ENCODE measurements around the gene KRT5. TPM values are rescaled to one million over a fixed set of nuclear protein-coding genes. Genes with fewer than 3 reads are reported as not detected.

The KRT5 gene
- polyA plus RNA-seq, 1 experiment, result not detected

DNA sequence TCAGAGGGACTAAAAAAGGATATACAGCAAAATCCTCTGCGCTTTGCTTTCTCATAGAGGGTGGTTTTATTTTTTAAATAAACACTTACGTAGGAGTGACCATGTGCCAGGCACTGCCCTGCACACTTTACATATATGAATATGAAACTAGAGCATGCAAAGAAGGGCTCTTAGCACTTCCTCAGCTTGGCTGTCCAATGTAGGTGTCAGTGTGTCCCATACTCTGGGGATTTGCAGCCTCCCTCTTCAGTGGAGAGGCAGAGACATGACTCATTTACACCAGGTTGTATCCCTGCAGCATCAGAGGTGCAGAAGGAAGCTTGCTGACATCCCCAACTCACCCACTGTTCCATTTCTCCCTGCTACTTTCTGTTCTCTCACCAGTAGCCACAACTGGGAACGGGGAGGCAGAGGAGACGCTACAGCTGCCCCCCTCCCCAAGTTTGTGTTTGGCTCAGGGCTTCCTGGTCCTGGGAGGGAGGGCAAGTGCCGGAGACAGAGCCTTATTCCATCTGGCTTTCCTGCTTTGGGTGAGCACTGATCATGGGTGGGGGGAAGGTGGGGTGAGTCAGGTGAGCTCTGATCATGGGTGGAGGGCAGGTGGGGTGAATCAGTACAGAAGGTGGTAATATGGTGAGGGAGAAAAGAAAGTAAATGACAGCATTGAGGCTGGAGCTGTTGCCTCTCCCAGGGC, 4.9 kb upstream of the KRT5 start:
- H3K27ac ChIP-seq (ENCODE audit: low read depth, low read length), result no peak overlapping the region
- ChIA-PET CTCF (no interaction called here), POLR2A (no interaction called here)
- no peak overlapping the region for H3K4me3 ChIP-seq (ENCODE audit: low read depth, low read length)
- H3K9me3 ChIP-seq (ENCODE audit: control insufficient read depth, insufficient read depth, low read length), result no peaks in the 10 kb centered on the region; the same call in 1 of the 2 replicates
- DNase-seq (ENCODE audit: low read depth, low spot score), result no peak
- TF ChIP-seq, protein P1, sequence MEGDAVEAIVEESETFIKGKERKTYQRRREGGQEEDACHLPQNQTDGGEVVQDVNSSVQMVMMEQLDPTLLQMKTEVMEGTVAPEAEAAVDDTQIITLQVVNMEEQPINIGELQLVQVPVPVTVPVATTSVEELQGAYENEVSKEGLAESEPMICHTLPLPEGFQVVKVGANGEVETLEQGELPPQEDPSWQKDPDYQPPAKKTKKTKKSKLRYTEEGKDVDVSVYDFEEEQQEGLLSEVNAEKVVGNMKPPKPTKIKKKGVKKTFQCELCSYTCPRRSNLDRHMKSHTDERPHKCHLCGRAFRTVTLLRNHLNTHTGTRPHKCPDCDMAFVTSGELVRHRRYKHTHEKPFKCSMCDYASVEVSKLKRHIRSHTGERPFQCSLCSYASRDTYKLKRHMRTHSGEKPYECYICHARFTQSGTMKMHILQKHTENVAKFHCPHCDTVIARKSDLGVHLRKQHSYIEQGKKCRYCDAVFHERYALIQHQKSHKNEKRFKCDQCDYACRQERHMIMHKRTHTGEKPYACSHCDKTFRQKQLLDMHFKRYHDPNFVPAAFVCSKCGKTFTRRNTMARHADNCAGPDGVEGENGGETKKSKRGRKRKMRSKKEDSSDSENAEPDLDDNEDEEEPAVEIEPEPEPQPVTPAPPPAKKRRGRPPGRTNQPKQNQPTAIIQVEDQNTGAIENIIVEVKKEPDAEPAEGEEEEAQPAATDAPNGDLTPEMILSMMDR (IDR thresholded peaks at IDR 0.05; ENCODE audit: low read depth, low read length), result no peak
- H3K27me3 ChIP-seq (ENCODE audit: control insufficient read depth, insufficient read depth, low read length), result peaks cover 10% of the 10 kb centered on the region

DNA sequence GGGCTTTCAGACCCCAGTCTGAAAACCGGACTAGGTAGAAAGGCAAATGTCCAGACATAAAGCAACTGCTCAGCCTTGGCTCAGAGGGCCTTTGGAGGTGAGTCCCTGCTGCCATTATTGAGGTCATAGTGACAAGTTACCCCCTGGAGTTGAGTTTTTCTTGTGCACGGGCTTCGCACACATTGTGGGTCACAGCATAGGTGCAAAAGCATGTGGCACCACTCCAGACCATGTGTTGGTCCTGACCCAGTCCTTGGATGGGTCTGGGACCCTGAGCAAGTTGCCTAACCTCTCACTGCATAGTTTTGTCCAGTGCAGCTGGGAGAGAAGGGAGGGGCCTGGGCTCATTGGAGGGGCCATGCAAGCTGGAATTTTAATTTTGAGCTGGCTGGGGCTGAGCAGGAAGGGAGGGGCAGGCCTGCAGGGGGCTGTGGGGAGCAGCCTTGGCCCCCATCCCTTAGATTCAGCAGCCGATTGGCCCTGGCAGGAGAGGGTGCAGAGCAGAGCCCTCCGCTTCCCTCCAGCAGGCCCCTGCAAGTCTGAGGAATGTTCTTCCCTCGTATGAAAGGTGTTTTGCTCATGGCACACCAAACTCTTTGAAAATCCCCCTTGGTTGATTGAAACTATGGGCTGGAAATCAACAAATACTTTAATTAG, 4.2 kb upstream of the KRT5 start:
- CTCF ChIA-PET, result no interaction called here
- Histone ChIP-seq H3K27ac (ENCODE audit: low read depth, low read length) (no peak overlapping the region), H3K27me3 (ENCODE audit: control insufficient read depth, insufficient read depth, low read length) (peaks cover 8% of the 10 kb centered on the region), H3K9me3 (ENCODE audit: control insufficient read depth, insufficient read depth, low read length) (no peaks in the 10 kb centered on the region; the same call in 1 of the 2 replicates), H3K4me3 (ENCODE audit: low read depth, low read length) (no peak overlapping the region)
- POLR2A ChIA-PET, result no interaction called here
- no peak for DNase-seq (ENCODE audit: low read depth, low spot score)
- TF ChIP-seq, protein P1 (IDR thresholded peaks at IDR 0.05; ENCODE audit: low read depth, low read length), result no peak

DNA sequence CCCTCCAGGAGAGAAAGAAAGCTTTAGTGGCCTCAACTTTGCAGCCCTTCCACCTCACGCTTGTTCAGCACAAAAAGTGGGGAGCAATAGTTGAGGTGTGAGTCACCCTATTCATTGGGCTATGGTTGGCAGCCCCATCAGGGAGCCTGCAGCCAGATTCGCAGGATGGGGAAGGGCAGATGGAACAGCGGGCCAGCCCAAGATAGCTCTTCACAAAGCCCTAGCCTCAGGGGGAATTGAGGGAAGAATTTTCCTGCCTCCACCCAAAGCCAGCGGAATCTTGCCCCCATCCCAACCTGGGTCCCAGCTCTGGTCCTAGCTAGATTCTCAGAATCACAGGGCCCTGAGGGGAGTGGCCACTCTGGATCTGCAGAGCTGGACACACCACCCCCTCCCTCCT, 3.6 kb upstream of the KRT5 start:
- ChIA-PET CTCF (no interaction called here), POLR2A (no interaction called here)
- H3K9me3 ChIP-seq (ENCODE audit: control insufficient read depth, insufficient read depth, low read length), result no peaks in the 10 kb centered on the region; the same call in 1 of the 2 replicates
- DNase-seq (ENCODE audit: low read depth, low spot score), result no peak
- peaks cover 8% of the 10 kb centered on the region for H3K27me3 ChIP-seq (ENCODE audit: control insufficient read depth, insufficient read depth, low read length)
- no peak overlapping the region for H3K27ac ChIP-seq (ENCODE audit: low read depth, low read length)
- H3K4me3 ChIP-seq (ENCODE audit: low read depth, low read length), result no peak overlapping the region
- TF ChIP-seq, protein P1 (IDR thresholded peaks at IDR 0.05; ENCODE audit: low read depth, low read length), result no peak

DNA sequence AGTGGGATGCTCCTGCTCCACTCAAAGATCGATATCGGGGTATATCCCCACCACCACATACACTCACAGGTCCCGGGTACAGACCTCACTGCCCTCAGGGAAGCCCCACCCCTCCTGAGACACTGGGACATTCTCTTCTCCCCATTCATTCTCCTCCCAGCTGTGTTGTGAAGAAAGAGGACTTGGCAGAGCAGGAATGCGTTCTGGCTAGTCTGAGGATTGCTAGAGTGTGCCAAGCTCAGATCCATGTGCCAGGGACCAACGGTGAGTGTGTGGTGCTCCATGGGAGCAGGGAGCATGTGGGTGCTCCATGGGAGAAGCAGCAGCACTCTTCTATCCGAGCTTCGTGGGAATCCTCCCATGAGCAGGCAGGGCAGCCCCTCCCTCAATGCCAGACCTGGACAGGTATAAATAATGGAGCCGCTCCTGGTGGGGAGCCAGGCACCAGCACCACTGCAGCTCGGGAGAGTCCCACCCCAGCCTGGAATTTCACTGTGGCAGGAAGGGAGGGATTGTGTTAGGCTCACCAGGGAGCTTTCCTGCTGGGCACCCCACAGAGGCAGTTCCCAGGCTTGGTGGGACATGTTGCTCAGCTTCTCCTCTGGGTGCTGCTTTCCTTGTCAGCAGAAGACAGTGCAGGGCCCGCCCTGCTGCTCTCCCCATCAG, 2.3 kb upstream of the KRT5 start:
- ChIA-PET CTCF (no interaction called here), POLR2A (no interaction called here)
- TF ChIP-seq, protein P1 (IDR thresholded peaks at IDR 0.05; ENCODE audit: low read depth, low read length), result no peak
- no peak for DNase-seq (ENCODE audit: low read depth, low spot score)
- peaks cover 8% of the 10 kb centered on the region for H3K27me3 ChIP-seq (ENCODE audit: control insufficient read depth, insufficient read depth, low read length)
- H3K9me3 ChIP-seq (ENCODE audit: control insufficient read depth, insufficient read depth, low read length), result no peaks in the 10 kb centered on the region; the same call in 1 of the 2 replicates
- no peak overlapping the region for H3K4me3 ChIP-seq (ENCODE audit: low read depth, low read length)
- no peak overlapping the region for H3K27ac ChIP-seq (ENCODE audit: low read depth, low read length)

All from AG04450 (cell line).